ENCODE measurements around the gene SEPTIN2.

DNA sequence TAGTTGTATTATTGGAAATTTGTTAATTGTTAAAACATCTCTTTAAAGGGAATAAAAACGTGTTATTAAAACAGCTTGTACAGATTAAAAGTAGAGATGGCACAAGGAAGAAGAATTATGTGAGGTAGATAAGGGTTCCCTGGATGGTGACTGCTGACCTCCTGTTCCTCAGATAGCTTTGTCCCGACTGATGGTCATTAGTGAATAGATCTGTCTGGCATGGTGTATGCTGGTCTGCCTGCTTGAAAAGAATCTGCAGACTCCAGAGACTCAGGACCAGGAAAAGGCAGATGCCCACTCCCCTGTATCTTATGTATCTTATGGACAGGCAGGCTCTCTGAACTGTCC, 34.8 kb downstream of the SEPTIN2 start:
- TF ChIP-seq NFYB (CRISPR knock-in tag; conservative IDR thresholded peaks at IDR 0.05; ENCODE audit: low read depth) (no peak), AR (CRISPR knock-in tag; IDR thresholded peaks at IDR 0.05) (no peak), FOXJ3 (CRISPR knock-in tag; IDR thresholded peaks at IDR 0.05; ENCODE audit: borderline replicate concordance) (no peak), ERG (CRISPR knock-in tag; IDR thresholded peaks at IDR 0.05) (no peak)
- TF ChIP-seq, protein P1, sequence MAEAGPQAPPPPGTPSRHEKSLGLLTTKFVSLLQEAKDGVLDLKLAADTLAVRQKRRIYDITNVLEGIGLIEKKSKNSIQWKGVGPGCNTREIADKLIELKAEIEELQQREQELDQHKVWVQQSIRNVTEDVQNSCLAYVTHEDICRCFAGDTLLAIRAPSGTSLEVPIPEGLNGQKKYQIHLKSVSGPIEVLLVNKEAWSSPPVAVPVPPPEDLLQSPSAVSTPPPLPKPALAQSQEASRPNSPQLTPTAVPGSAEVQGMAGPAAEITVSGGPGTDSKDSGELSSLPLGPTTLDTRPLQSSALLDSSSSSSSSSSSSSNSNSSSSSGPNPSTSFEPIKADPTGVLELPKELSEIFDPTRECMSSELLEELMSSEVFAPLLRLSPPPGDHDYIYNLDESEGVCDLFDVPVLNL (CRISPR knock-in tag; IDR thresholded peaks at IDR 0.05; ENCODE audit: borderline replicate concordance, low read depth): no peak
- TF ChIP-seq, protein P2, sequence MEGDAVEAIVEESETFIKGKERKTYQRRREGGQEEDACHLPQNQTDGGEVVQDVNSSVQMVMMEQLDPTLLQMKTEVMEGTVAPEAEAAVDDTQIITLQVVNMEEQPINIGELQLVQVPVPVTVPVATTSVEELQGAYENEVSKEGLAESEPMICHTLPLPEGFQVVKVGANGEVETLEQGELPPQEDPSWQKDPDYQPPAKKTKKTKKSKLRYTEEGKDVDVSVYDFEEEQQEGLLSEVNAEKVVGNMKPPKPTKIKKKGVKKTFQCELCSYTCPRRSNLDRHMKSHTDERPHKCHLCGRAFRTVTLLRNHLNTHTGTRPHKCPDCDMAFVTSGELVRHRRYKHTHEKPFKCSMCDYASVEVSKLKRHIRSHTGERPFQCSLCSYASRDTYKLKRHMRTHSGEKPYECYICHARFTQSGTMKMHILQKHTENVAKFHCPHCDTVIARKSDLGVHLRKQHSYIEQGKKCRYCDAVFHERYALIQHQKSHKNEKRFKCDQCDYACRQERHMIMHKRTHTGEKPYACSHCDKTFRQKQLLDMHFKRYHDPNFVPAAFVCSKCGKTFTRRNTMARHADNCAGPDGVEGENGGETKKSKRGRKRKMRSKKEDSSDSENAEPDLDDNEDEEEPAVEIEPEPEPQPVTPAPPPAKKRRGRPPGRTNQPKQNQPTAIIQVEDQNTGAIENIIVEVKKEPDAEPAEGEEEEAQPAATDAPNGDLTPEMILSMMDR (IDR thresholded peaks at IDR 0.05): no peak
